ENCODE results near the gene CEBPB. TPM values are rescaled to one million over a fixed set of nuclear protein-coding genes. Genes with fewer than 3 reads are reported as not detected.

The CEBPB gene
- polyA plus RNA-seq, 3 donors from 2014 or later, result 15.3 to 27.6 (median 22.9) TPM

- Mint-ChIP-seq H3K27ac (no peak overlapping the region), H3K4me1 (no peaks in the 10 kb centered on the region), H3K27me3 (ENCODE audit: low read depth in 3 of 3) (peaks cover 7 to 21% (median 7%) of the 10 kb centered on the region in 3 donors), H3K9me3 (no peaks in the 10 kb centered on the region), H3K4me3 (no peak overlapping the region), H3K36me3 (no peaks in the 10 kb centered on the region)
- no peak for DNase-seq
Measured at GRCh38 chr20:50181344-50181743, 9.3 kb upstream of the CEBPB start.

DNA sequence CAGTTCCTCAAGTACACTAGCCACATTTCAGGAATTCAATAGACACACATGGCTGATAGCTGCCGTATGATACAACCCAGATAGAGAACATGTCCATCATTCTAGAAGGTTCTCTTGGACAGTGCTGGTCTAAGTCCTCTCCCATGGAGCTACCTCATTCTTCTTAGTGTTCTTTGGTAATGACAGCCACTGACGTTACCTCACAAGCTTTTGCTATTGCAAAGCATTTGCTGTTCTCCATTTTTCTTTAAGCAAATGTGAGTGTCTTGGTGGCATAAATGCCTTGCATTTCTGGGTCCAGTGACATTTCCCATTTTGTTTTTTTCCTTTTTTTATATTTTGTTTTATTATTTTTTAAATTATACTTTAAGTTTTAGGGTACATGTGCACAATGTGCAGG lies 8.3 kb upstream of the CEBPB start:
- H3K36me3 Mint-ChIP-seq, result no peaks in the 10 kb centered on the region
- H3K4me1 Mint-ChIP-seq, result no peaks in the 10 kb centered on the region
- H3K27me3 Mint-ChIP-seq (ENCODE audit: low read depth in 3 of 3), result peaks cover 10 to 21% (median 10%) of the 10 kb centered on the region in 3 donors
- no peak for DNase-seq
- H3K4me3 Mint-ChIP-seq, result no peak overlapping the region
- H3K27ac Mint-ChIP-seq, result no peak overlapping the region
- H3K9me3 Mint-ChIP-seq, result no peaks in the 10 kb centered on the region

GRCh38 chr20:50185426-50185825 lies 5.2 kb upstream of the CEBPB start:
- DNase-seq, result no peak
- H3K27ac Mint-ChIP-seq, result no peak overlapping the region
- no peak overlapping the region for H3K4me3 Mint-ChIP-seq
- no peaks in the 10 kb centered on the region for H3K4me1 Mint-ChIP-seq
- H3K36me3 Mint-ChIP-seq, result no peaks in the 10 kb centered on the region
- no peaks in the 10 kb centered on the region for H3K9me3 Mint-ChIP-seq
- peaks cover 8 to 19% (median 10%) of the 10 kb centered on the region in 3 donors for H3K27me3 Mint-ChIP-seq (ENCODE audit: low read depth in 3 of 3)

DNA sequence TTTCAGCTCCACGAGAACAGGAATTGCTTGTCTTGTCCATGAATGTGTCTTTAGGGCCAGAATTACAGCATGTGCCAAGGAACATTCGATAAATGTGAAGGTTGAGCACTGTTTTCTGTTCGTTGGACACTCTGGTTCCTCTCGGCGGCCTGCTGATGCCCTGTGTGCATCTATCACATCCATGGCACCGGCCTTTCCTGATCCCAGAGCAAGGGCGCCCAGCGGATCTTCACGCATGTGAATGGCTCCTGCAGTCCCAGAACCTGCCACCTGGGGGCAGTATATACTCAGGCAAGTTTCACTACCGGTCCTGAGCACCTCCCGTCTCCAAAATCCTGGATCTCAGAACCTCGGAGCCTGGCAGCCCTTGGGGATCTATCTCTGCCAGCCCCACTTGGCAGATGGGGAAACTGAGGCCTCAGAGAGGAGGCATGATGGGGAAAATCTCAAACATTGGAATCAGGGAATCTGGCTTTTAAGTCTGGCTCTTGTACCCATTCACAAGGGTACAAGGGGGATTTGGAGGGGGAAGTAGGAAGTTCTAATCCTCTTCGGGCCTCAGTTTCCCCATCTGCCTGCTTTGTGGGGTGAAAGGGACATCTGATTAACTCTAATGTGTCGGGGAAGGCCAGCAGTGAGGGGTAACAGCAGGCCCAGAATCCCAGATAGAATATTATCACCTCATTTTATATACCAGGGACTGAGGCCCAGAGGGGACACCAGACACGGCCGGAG lies 4.3 kb upstream of the CEBPB start:
- Mint-ChIP-seq H3K4me3 (no peak overlapping the region), H3K27me3 (ENCODE audit: low read depth in 3 of 3) (peaks cover 8 to 19% (median 10%) of the 10 kb centered on the region in 3 donors), H3K9me3 (no peaks in the 10 kb centered on the region), H3K27ac (peak overlapping the region in 3 of 6 donors; percentile 13 to 47 (median 46)), H3K4me1 (no peaks in the 10 kb centered on the region), H3K36me3 (no peaks in the 10 kb centered on the region)
- DNase-seq, result peak; percentile 77 to 79 (median 79)

DNA sequence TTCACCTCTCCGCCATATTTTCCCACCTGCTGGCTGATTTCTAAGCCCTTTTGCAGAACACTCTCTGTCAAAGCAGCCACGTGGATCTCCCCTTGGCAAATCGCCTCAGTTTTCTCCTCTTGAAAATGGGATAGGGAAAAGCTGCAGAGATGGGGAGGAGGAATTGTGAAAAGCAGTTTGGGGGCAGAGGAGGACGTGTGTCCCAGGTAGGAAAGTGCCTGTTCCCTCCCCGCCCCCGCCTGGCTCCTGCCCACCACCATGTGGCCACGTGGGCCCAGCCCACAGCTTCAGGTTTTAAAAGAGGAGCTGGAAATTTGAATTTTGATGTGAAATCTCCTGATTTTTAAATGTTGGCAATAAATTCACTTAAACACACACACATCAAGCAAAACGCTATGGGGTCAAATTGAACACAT lies 3.6 kb upstream of the CEBPB start:
- Mint-ChIP-seq H3K4me3 (no peak overlapping the region), H3K9me3 (no peaks in the 10 kb centered on the region), H3K36me3 (no peaks in the 10 kb centered on the region), H3K27me3 (ENCODE audit: low read depth in 3 of 3) (peaks cover 8 to 19% (median 10%) of the 10 kb centered on the region in 3 donors), H3K4me1 (no peaks in the 10 kb centered on the region), H3K27ac (no peak overlapping the region)
- DNase-seq, result no peak

GRCh38 chr20:50187403-50188051 lies 3.1 kb upstream of the CEBPB start:
- no peaks in the 10 kb centered on the region for H3K9me3 Mint-ChIP-seq
- H3K4me3 Mint-ChIP-seq, result no peak overlapping the region
- peaks cover 4 to 5% of the 10 kb centered on the region in 2 donors for H3K4me1 Mint-ChIP-seq
- no peak for DNase-seq
- H3K27ac Mint-ChIP-seq, result peak overlapping the region in 2 of 6 donors; percentile 41 to 45
- H3K36me3 Mint-ChIP-seq, result no peaks in the 10 kb centered on the region
- H3K27me3 Mint-ChIP-seq (ENCODE audit: low read depth in 3 of 3), result peaks cover 8 to 19% (median 10%) of the 10 kb centered on the region in 3 donors

- H3K4me3 Mint-ChIP-seq, result peak overlapping the region in 3 of 5 donors; percentile 4 to 53 (median 34)
- peaks cover 11 to 13% of the 10 kb centered on the region in 2 donors for H3K4me1 Mint-ChIP-seq
- H3K9me3 Mint-ChIP-seq, result no peaks in the 10 kb centered on the region
- H3K27ac Mint-ChIP-seq, result peak overlapping the region in 5 of 6 donors; percentile 2 to 51 (median 41)
- DNase-seq, result no peak
- no peaks in the 10 kb centered on the region for H3K36me3 Mint-ChIP-seq
- H3K27me3 Mint-ChIP-seq (ENCODE audit: low read depth in 3 of 3), result peaks cover 8 to 16% (median 10%) of the 10 kb centered on the region in 3 donors
Measured at GRCh38 chr20:50188287-50188688, 2.3 kb upstream of the CEBPB start.

DNA sequence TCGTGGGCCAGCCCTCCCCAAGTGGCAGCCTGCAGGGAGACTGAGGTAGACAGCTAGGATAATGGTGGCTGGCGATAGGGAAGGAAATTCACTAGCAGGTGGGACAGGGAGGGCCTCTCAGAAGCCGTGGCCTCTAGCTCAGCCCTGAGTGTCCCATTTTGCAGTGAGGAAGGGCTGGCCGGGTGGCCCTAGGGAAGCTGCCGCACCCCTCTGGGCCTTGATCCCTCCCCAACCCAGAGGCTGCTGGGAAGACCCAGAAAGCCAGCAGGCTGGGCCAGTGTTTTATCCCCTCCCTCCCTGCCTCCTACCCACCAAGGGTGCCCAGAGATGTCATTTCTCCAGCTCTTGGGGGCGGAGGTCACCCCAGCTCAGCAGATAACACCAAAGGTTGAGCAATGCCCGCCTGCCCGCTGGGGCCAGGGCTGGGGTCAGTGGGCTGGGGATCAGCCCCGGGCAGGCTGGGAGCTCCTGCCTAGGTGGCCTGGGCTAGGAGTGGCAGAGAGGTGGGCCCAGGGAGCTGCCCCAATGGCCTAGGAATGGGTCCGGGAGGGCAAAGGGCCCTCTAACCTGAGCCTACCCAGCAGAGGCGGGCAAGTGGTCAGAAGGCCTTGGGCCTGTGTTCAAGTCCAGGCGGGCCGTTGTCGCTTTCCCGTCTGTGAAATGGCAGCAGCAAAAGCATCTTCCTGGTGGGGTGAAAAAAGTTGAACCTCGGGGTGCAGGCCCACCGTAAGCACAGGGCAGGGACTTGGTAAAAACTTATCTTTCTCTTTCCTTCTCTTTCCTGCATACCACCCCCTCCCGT lies 1.6 kb upstream of the CEBPB start:
- peaks cover 8 to 16% (median 10%) of the 10 kb centered on the region in 3 donors for H3K27me3 Mint-ChIP-seq (ENCODE audit: low read depth in 3 of 3)
- no peaks in the 10 kb centered on the region for H3K9me3 Mint-ChIP-seq
- H3K4me3 Mint-ChIP-seq, result peak overlapping the region in 3 of 5 donors; percentile 34 to 53 (median 48)
- H3K4me1 Mint-ChIP-seq, result peaks cover 19 to 20% of the 10 kb centered on the region in 2 donors
- peak overlapping the region in 2 of 6 donors; percentile 2 to 62 for H3K27ac Mint-ChIP-seq
- DNase-seq, result no peak
- H3K36me3 Mint-ChIP-seq, result no peaks in the 10 kb centered on the region

DNA sequence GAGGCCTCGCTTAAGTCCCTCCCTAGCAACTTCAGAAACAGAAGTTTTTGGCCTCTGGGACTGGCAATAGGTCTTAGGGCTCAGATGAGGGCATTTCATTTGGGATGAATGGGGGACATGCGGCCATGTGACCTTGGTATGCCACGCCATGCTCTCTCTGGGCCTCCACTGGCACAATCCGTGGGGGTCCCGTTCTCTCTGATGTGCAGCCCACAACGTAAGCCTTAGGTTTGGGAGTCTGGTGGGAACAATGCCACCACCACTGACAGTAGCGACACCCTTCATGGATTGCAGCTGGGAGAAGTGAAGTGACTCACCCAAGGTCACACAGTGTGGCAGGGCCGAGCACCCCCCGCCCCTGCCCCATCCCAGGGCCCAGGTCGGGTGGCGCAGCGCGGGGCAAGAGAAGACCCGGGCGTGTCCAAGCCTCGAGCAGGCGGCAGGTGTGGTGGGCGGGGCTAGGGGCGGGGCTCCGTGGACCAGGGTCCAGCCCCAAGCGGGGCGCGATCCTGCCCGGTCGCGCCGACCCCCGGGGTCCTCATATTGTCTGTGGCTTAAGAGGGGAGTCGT lies 864 bp upstream of the CEBPB start:
- H3K4me1 Mint-ChIP-seq, result peaks cover 23 to 24% of the 10 kb centered on the region in 2 donors
- H3K27ac Mint-ChIP-seq, result peak overlapping the region in 2 of 6 donors; percentile 49 to 71
- no peak for DNase-seq
- H3K36me3 Mint-ChIP-seq, result peaks cover 0 to 2% (median 0%) of the 10 kb centered on the region in 3 donors
- H3K4me3 Mint-ChIP-seq, result peak overlapping the region in 3 of 5 donors; percentile 29 to 60 (median 33)
- peaks cover 7 to 13% (median 10%) of the 10 kb centered on the region in 3 donors for H3K27me3 Mint-ChIP-seq (ENCODE audit: low read depth in 3 of 3)
- H3K9me3 Mint-ChIP-seq, result no peaks in the 10 kb centered on the region

GRCh38 chr20:50191065-50191543 lies 474 bp downstream of the CEBPB start:
- Mint-ChIP-seq H3K4me1 (peaks cover 27 to 28% of the 10 kb centered on the region in 2 donors), H3K27me3 (ENCODE audit: low read depth in 3 of 3) (peaks cover 5 to 6% (median 6%) of the 10 kb centered on the region in 3 donors), H3K9me3 (no peaks in the 10 kb centered on the region), H3K4me3 (peak overlapping the region; percentile 51 to 76 (median 69)), H3K36me3 (peaks cover 0 to 5% (median 3%) of the 10 kb centered on the region in 3 donors), H3K27ac (no peak overlapping the region)
- DNase-seq, result peak; percentile 63 to 75 (median 71)

DNA sequence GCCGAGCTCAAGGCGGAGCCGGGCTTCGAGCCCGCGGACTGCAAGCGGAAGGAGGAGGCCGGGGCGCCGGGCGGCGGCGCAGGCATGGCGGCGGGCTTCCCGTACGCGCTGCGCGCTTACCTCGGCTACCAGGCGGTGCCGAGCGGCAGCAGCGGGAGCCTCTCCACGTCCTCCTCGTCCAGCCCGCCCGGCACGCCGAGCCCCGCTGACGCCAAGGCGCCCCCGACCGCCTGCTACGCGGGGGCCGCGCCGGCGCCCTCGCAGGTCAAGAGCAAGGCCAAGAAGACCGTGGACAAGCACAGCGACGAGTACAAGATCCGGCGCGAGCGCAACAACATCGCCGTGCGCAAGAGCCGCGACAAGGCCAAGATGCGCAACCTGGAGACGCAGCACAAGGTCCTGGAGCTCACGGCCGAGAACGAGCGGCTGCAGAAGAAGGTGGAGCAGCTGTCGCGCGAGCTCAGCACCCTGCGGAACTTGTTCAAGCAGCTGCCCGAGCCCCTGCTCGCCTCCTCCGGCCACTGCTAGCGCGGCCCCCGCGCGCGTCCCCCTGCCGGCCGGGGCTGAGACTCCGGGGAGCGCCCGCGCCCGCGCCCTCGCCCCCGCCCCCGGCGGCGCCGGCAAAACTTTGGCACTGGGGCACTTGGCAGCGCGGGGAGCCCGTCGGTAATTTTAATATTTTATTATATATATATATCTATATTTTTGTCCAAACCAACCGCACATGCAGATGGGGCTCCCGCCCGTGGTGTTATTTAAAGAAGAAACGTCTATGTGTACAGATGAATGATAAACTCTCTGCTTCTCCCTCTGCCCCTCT lies 1.1 kb downstream of the CEBPB start:
- H3K4me1 Mint-ChIP-seq, result peaks cover 27 to 28% of the 10 kb centered on the region in 2 donors
- H3K9me3 Mint-ChIP-seq, result no peaks in the 10 kb centered on the region
- peaks cover 1 to 5% (median 2%) of the 10 kb centered on the region in 3 donors for H3K27me3 Mint-ChIP-seq (ENCODE audit: low read depth in 3 of 3)
- H3K4me3 Mint-ChIP-seq, result peak overlapping the region; percentile 93 to 98 (median 95)
- peak; percentile 53 to 68 (median 58) for DNase-seq
- peak overlapping the region; percentile 72 to 96 (median 94) for H3K27ac Mint-ChIP-seq
- peaks cover 0 to 5% (median 4%) of the 10 kb centered on the region in 3 donors for H3K36me3 Mint-ChIP-seq

DNA sequence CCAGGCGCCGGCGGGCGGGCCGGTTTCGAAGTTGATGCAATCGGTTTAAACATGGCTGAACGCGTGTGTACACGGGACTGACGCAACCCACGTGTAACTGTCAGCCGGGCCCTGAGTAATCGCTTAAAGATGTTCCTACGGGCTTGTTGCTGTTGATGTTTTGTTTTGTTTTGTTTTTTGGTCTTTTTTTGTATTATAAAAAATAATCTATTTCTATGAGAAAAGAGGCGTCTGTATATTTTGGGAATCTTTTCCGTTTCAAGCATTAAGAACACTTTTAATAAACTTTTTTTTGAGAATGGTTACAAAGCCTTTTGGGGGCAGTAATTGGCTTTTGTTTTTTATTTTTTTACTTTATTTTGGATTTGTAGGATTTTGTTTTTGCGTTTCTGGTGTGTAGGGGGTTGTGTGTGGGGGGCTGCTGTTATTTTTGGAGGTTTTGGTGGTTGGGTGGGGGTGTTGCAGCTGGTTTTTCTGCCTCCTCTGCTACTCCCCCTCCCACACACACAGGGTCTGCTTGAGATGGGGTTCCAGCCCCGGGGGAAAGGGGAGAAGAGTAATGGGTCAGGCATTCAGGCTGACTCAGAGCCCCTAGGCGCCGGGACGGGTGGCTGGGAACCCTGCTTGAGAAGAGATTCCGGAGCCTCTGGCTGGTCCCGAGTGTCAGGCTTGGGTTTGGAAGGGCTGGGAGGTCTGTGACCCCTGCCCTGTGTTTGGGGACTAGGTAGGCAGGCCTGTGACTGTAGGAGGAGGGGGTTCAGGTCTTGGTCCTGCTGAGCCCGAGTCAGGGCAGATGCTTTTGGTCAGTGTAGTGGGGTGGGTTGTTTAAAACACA lies 2.0 kb downstream of the CEBPB start:
- H3K4me1 Mint-ChIP-seq, result peaks cover 27 to 28% of the 10 kb centered on the region in 2 donors
- peaks cover 0 to 5% (median 4%) of the 10 kb centered on the region in 3 donors for H3K36me3 Mint-ChIP-seq
- peak overlapping the region; percentile 72 to 96 (median 94) for H3K27ac Mint-ChIP-seq
- H3K27me3 Mint-ChIP-seq (ENCODE audit: low read depth in 3 of 3), result peaks cover 0 to 5% (median 4%) of the 10 kb centered on the region in 3 donors
- DNase-seq, result peak; percentile 65 to 71 (median 65)
- H3K4me3 Mint-ChIP-seq, result peak overlapping the region; percentile 93 to 98 (median 95)
- no peaks in the 10 kb centered on the region for H3K9me3 Mint-ChIP-seq

Data from immature natural killer cell (primary cell).